Stimulated activated effector memory CD8-positive, alpha-beta T cell treated with anti-CD3 and anti-CD28 coated beads, Interleukin-12 subunit alpha, Interleukin-12 subunit beta, amount 100 ng/mL, for 72 hours (primary cell): Measurements from ENCODE around the gene ARHGAP42.

Experiments used
- ATAC-seq: fragments of 150-1000 bp; cut with Tn5 transposase; 2 replicates; pipeline ENCODE4 v1.10.0; 2021
- DNase-seq, 2 donors: peaks; one replicate each; pipeline ENCODE4 v3.0.0; 2021 to 2022; ENCODE audit warnings: low spot score in 2 of 2
- H3K27ac Mint-ChIP-seq: one replicate; pipeline ENCODE4 v1.8.0; 2022; ENCODE audit warnings: mild to moderate bottlenecking, mixed read lengths
- H3K36me3 Mint-ChIP-seq: one replicate; pipeline ENCODE4 v1.8.0; 2022; ENCODE audit warnings: mild to moderate bottlenecking, mixed read lengths
- H3K4me1 Mint-ChIP-seq: one replicate; pipeline ENCODE4 v1.8.0; 2022; ENCODE audit warnings: mixed read lengths
- H3K4me3 Mint-ChIP-seq: one replicate; pipeline ENCODE4 v1.8.0; 2022; ENCODE audit warnings: mild to moderate bottlenecking, mixed read lengths
- H3K9me3 Mint-ChIP-seq: one replicate; pipeline ENCODE4 v1.8.0; 2022; ENCODE audit warnings: mixed read lengths

Gene ARHGAP42

DNA sequence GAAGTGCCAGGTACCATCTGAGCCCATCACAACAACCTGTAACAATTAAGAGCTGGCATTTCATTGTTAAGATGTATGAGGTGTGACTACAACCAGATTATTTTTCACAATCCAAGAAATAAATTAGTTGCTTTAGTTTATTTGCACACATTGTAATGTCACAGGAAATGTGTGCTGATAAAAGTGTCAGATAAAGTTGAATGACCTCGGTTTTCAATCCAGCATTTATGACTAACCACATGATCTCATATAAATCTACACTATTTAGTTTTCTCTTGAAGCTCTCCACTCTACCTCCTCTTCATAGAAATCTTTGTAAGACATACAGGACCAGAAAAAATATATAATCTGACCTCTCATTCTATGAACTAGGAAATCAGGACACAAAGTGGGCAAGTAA lies 276.3 kb downstream of the ARHGAP42 start:
- no peak overlapping the region for H3K4me3 Mint-ChIP-seq
- H3K9me3 Mint-ChIP-seq, result peaks cover 2% of the 10 kb centered on the region
- no peak for ATAC-seq
- H3K36me3 Mint-ChIP-seq, result no peaks in the 10 kb centered on the region
- H3K27ac Mint-ChIP-seq, result no peak overlapping the region
- no peaks in the 10 kb centered on the region for H3K4me1 Mint-ChIP-seq
- DNase-seq, result no peak

DNA sequence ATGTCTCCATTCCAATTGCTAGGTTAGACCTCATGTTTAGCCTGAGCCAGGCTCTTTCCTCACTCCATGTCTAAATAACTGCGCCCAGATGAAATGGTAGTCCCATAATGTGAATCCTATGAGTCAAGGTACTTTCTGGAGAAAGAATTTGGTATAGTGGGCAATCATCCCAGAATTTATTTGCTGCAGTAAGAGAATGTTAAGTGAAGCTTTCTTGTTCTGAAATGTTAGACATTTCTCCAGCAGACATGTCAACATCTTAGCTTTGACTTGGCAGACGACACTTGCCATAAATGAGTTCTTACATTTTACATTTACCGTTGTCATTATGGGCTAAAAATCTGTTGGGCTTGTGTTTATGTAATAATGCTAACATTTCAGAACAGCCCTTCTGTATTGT lies 277.3 kb downstream of the ARHGAP42 start:
- DNase-seq, result no peak
- Mint-ChIP-seq H3K27ac (no peak overlapping the region), H3K9me3 (peaks cover 5% of the 10 kb centered on the region), H3K4me3 (no peak overlapping the region), H3K4me1 (no peaks in the 10 kb centered on the region), H3K36me3 (no peaks in the 10 kb centered on the region)
- ATAC-seq, result no peak

DNA sequence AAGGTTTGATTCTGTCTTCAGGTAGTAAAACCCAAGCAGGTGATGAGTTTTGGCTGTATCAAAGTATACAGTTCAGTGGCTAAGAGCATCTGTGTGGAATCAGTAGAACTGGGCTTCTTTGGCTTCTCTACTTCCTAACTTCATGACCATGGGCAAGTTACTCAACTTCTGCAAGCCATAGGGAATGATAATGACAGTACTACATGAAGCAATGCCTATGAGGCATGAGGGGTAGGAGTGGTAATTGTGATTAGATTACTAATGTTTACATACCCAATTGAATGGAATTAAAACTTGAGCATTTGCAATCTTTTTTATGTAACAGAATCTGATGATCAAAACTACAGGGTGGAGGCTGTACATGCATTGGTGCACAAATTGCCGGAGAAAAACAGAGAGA lies 278.3 kb downstream of the ARHGAP42 start:
- ATAC-seq, result no peak
- H3K36me3 Mint-ChIP-seq, result no peaks in the 10 kb centered on the region

DNA sequence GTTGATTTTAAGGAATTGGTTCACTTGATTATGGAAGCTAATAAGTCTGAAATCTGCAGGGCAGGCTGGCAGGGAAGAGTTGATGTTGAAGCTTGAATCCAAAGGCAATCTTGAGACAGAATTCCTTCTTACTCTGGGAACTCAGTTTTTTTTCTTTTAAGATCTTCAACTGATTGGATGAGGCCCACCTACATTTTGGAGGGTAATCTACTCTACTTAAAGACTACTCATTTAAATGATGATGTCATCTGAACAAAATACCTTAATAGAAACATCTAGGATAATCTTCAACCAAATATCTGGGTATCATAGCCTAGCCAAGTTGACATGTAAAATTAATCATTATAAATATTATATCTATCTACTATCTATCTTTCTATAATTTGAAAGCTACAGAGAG lies 279.3 kb downstream of the ARHGAP42 start:
- Mint-ChIP-seq H3K4me3 (no peak overlapping the region), H3K36me3 (no peaks in the 10 kb centered on the region)

More for the DNA sequence above, 278.3 kb downstream of the ARHGAP42 start:
- peaks cover 7% of the 10 kb centered on the region for H3K9me3 Mint-ChIP-seq
- no peaks in the 10 kb centered on the region for H3K4me1 Mint-ChIP-seq
- no peak for DNase-seq
- no peak overlapping the region for H3K27ac Mint-ChIP-seq
- no peak overlapping the region for H3K4me3 Mint-ChIP-seq

DNA sequence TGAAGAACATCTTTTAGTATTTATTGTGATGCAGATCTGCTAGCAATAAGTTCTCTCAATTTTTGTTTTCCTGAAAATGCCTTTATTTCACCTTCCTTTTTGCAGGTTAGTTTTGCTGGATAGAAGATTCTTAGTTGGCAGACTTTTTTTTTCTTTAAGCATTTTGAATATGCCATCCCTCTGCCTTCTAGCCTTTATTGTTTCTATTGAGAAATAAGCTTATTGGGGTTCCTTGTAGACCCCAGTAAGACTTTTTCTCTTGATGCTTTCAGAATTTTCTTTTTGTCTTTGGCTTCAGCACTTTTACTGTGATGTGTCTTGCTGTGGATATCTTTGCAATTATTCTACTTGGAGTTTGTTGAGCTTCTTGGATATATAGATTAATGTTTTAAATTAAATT lies 281.9 kb downstream of the ARHGAP42 start:
- Mint-ChIP-seq H3K9me3 (peaks cover 10% of the 10 kb centered on the region), H3K36me3 (no peaks in the 10 kb centered on the region), H3K4me1 (no peaks in the 10 kb centered on the region), H3K27ac (no peak overlapping the region), H3K4me3 (no peak overlapping the region)
- no peak for ATAC-seq
- DNase-seq, result no peak

More for the DNA sequence above, 279.3 kb downstream of the ARHGAP42 start:
- H3K4me1 Mint-ChIP-seq, result no peaks in the 10 kb centered on the region
- DNase-seq, result no peak
- ATAC-seq, result no peak
- no peak overlapping the region for H3K27ac Mint-ChIP-seq
- peaks cover 7% of the 10 kb centered on the region for H3K9me3 Mint-ChIP-seq

DNA sequence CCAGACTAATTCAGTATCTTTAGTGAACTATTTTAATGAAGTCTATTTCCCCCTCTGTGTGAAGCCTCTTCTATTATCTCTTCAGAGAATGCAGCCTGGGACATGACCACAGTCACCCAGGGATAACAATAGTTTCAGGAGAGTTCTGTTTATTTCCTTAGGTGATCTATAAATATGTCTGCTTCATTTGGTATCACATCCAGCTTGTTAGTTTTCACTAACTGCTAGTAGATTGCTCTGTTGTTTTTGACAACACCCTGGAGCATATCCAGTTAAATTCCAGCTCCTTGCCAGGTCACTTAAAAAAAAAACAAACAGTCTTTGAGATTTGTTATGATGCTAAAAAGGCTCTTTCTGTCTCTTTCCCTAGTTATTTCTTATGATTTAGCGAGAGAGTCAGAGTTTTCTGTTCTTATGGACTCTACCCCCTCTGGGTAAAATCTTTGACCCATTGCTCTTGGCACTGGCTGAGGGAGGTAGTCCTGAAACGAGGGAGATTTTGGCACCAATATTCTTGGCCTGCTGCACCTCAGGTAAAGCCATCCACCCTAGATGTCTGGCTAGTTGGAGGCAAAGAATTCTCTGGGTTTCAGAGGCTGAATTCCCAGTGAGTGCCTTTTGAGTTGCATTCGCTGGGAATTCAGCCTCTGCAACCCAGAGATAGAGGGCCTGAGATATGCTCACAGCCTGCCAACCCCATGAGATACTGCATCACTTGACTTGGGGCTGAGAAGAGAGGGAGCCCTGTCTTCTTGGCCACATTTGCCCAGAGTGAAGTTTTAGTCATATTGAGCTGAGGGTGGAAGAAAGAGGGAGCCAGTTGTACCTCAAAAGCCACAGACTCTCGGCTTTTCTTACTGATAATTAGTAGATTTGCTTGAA lies 283.4 kb downstream of the ARHGAP42 start:
- no peak overlapping the region for H3K27ac Mint-ChIP-seq
- no peak overlapping the region for H3K4me3 Mint-ChIP-seq
- no peak for ATAC-seq
- no peak for DNase-seq
- H3K4me1 Mint-ChIP-seq, result no peaks in the 10 kb centered on the region
- H3K36me3 Mint-ChIP-seq, result no peaks in the 10 kb centered on the region
- peaks cover 10% of the 10 kb centered on the region for H3K9me3 Mint-ChIP-seq

DNA sequence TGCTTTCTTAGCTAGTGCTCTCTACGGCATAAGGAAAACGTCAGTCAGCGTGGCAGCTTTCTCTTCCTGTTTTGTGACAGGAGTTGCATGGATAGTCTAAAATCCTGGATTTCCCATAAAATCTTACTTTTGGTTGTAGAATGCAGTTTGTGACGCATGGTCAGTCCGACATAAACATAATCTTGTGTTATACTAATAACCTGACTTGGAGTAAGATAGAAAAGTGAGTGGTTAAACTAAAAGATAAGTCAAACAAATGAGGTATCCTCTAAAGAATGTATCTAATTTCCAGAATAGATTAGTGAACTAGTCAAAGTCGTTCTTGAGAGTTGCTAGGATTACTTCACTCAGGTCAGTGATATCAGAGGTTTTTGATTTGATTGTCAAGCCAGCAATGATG lies 285.0 kb downstream of the ARHGAP42 start:
- Mint-ChIP-seq H3K4me1 (no peaks in the 10 kb centered on the region), H3K9me3 (peaks cover 12% of the 10 kb centered on the region), H3K4me3 (no peak overlapping the region), H3K27ac (no peak overlapping the region), H3K36me3 (no peaks in the 10 kb centered on the region)
- ATAC-seq, result no peak
- DNase-seq, result no peak

DNA sequence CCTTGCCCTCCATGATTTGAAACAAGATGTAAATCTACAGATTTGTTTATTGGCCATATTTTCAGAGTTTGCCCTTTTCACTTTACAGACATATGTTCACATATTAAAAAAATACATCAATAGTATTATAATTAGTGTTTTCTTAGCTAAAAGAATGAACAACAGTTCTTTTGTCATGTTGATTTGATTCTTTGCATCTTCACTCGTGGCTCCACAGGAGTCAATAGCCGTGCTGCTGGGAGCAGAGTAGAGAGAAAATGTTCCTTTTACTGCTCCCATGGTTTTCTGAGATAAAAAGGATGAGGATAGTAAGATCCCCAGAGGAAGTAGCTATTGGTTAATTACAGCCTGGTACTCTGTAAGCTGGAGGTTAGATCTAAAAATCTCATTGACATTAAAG lies 291.4 kb downstream of the ARHGAP42 start:
- Mint-ChIP-seq H3K4me1 (no peaks in the 10 kb centered on the region), H3K4me3 (no peak overlapping the region), H3K36me3 (no peaks in the 10 kb centered on the region), H3K27ac (no peak overlapping the region), H3K9me3 (peaks cover 7% of the 10 kb centered on the region)
- ATAC-seq, result no peak
- no peak for DNase-seq

DNA sequence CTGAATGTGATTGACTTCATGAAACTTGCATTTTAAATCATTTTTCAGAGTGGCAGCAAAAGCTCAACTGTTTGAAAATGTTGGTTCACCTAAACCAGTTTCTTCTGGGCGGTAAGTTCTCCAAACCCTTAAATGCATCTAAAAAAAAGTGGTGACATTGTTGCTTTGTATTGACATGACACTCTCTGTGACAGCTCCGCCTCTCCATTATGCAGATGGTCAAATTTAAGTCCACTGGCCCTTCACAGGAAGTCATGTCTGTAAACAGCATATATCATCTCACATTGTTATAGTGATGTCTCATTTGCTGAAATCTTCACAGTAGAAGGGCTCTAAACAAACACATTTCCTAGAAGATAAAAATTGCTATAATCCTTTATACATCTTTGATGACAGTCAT lies 291.9 kb downstream of the ARHGAP42 start:
- Mint-ChIP-seq H3K9me3 (peaks cover 7% of the 10 kb centered on the region), H3K4me1 (no peaks in the 10 kb centered on the region), H3K27ac (no peak overlapping the region), H3K4me3 (no peak overlapping the region), H3K36me3 (no peaks in the 10 kb centered on the region)
- ATAC-seq (no peak), DNase-seq (no peak)

DNA sequence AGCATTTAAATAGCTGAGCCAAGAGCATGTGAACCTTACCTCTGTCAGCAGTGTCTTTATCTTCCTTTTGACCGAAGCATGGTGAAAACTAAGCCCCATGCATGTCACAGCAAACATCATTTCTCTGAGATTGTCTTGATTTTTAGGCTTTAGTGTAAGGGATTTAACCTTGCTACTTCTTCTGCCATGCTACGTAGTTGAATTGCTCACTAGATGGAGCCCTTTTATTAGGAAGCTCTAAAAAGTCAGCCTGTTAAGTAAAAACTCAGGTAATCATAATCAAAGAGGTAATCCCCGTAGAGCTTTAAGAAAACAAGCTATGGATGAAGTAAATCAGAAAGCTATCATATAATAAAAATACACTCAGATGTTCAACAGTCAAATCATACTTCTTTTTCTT lies 293.1 kb downstream of the ARHGAP42 start:
- ATAC-seq, result no peak

DNA sequence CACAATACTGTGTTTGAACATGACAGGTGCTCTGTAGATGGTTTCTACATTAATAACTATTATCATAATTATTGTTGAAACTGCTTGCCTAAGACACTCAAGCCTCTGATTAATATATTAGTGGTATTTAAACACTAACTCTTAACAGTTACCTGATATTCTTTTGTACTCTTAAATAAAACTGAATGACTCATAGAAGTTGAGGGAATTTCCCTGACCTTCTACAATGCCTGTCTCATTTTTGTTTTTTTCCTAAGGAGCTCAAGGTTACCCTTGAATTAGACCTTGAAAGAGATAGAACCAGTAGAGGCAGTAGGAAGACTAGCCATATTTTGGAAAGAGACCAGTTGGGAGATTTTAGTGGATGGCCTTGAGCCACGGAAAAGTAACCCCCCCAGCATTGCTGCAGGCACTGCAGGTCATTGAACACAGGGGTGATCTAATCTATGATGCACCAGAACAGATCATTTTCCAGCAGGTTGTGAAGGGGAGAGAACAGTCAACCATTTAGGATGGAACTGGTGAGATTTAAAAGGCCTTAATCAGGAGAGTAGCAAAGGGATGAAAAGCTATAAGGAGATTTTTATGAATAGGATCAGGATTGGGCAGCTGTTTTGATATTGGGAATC lies 294.2 kb downstream of the ARHGAP42 start:
- Mint-ChIP-seq H3K4me1 (no peaks in the 10 kb centered on the region), H3K9me3 (peaks cover 10% of the 10 kb centered on the region), H3K27ac (no peak overlapping the region), H3K4me3 (no peak overlapping the region), H3K36me3 (no peaks in the 10 kb centered on the region)
- ATAC-seq (no peak), DNase-seq (no peak)

More for the DNA sequence above, 293.1 kb downstream of the ARHGAP42 start:
- no peaks in the 10 kb centered on the region for H3K36me3 Mint-ChIP-seq
- no peak overlapping the region for H3K27ac Mint-ChIP-seq
- peaks cover 4% of the 10 kb centered on the region for H3K9me3 Mint-ChIP-seq
- H3K4me1 Mint-ChIP-seq, result no peaks in the 10 kb centered on the region
- no peak for DNase-seq
- no peak overlapping the region for H3K4me3 Mint-ChIP-seq

DNA sequence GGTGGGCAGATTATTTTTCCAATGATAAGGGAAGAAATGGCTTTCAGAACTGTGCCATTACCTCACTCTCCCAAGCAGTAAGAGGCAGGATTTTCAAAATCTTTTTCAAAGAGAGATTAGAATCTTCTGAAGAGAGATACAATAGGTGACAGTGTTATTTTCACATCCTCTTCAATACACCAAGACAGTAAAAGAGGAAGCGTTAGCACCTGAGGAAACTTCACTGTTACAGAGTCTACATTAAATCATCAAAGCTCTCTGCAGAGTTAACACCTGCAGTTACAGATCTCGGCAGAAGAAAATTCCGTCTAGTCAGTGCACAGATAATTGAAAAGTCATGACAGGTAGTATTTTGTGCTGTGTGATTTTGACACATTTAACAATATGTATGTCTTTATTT lies 297.6 kb downstream of the ARHGAP42 start:
- Mint-ChIP-seq H3K4me1 (no peaks in the 10 kb centered on the region), H3K4me3 (no peak overlapping the region)
- no peak for ATAC-seq

DNA sequence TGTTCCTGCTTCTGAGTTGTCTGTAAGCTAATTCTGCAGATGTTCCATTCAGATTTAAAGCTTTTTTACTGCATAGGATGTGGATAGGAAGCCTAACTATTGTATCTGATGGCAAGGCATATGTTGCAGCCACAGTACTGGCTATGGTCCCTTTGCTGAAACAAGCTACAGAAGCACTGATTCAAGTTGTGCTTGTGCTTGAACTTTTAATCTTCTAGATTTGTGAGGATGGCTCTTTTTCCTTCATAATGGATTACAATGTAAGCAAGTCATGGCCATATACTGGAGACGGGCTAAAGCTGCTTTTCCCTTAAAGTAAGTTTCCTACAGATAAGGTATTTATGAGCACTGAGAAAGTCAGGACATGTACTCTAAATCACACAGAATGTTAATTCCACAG lies 303.8 kb downstream of the ARHGAP42 start:
- Mint-ChIP-seq H3K4me3 (no peak overlapping the region), H3K36me3 (no peaks in the 10 kb centered on the region), H3K9me3 (peaks cover 9% of the 10 kb centered on the region), H3K27ac (no peak overlapping the region), H3K4me1 (no peaks in the 10 kb centered on the region)
- DNase-seq (no peak), ATAC-seq (no peak)

More for the DNA sequence above, 297.6 kb downstream of the ARHGAP42 start:
- H3K9me3 Mint-ChIP-seq, result peaks cover 7% of the 10 kb centered on the region
- H3K27ac Mint-ChIP-seq, result no peak overlapping the region
- DNase-seq, result no peak
- no peaks in the 10 kb centered on the region for H3K36me3 Mint-ChIP-seq

DNA sequence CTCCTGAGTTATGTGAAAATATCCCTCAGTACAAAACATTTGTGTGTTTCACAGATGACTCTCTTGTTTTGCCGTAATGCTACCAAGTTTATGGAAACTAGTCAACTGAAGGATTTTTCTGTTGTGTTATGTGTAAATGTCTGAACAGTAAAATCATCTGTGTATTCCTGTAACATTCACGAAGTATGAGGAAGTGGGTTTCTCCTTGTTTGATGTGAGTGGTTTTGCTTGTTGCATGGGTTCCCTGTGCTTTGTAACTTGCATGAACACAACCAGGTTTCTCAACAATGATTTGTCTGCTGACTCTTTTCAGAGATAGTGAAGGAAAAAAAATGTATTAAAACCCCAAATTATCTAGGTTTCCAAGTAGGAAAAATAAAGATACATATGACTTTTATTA lies 304.5 kb downstream of the ARHGAP42 start:
- H3K4me1 Mint-ChIP-seq, result no peaks in the 10 kb centered on the region
- H3K4me3 Mint-ChIP-seq, result no peak overlapping the region
- ATAC-seq (no peak), DNase-seq (no peak)
- H3K36me3 Mint-ChIP-seq, result no peaks in the 10 kb centered on the region
- no peak overlapping the region for H3K27ac Mint-ChIP-seq
- peaks cover 4% of the 10 kb centered on the region for H3K9me3 Mint-ChIP-seq

DNA sequence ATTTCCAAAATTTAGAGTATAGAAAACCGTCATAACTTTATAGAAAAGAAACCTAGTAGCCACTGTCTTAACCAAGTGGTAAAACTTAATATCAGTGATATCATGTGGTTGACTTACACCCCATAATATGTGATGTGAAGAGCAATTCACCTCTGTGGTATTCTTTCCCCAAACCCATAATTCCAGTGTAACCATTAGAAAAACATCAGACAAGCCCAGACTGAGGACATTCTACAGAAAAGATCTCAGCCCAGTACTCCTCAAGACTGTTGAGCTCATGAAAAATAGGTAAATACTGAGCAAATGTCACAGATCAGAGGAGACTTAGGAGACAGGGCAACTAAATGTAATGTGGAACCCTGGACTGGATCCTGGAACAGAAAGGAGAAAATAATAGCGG lies 307.9 kb downstream of the ARHGAP42 start:
- H3K36me3 Mint-ChIP-seq, result no peaks in the 10 kb centered on the region

DNA sequence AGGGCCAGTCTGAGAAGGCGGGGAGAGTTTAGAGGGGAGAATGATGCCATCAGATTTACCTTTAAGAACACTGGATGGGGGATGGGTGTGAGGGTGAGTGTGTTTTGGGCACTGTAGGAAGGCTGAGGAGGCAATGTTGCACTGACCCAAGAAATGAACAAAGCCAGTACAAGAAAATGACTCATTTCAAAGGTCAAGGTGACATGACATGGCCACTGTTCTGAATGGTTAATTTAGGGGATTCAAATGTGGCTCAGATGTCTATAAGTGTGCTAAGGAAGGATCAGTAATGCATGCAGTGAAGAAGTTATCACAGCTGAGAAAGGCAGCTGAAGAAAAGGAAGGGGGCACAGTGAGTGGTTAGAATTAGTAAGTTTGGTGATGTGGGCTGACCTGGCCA lies 312.7 kb downstream of the ARHGAP42 start:
- Mint-ChIP-seq H3K4me1 (no peaks in the 10 kb centered on the region), H3K9me3 (peaks cover 19% of the 10 kb centered on the region), H3K27ac (no peak overlapping the region), H3K4me3 (no peak overlapping the region), H3K36me3 (no peaks in the 10 kb centered on the region)
- no peak for ATAC-seq
- no peak for DNase-seq

More for the DNA sequence above, 307.9 kb downstream of the ARHGAP42 start:
- ATAC-seq (no peak), DNase-seq (no peak)
- Mint-ChIP-seq H3K9me3 (peaks cover 14% of the 10 kb centered on the region), H3K4me1 (no peaks in the 10 kb centered on the region), H3K4me3 (no peak overlapping the region), H3K27ac (no peak overlapping the region)
